Right ventricle myocardium inferior (tissue), 1 donor: ENCODE measurements around the gene ZNF391. TPM values are rescaled to one million over a fixed set of nuclear protein-coding genes. Genes with fewer than 3 reads are reported as not detected.
A peak's percentile ranks its signal among the peaks of the same experiment; 100 is the strongest.
"Not testable (repeated sequence)": the region's sequence is repeated elsewhere in the genome, so short reads cannot be mapped to it uniquely, and the experiment has no call there.

Experiments
- ATAC-seq: fragments of 200-7000 bp; cut with Tn5 transposase; one replicate; pipeline ENCODE4 v1.9.1; 2020; ENCODE audit warnings: mild to moderate bottlenecking, moderate library complexity
- DNase-seq: peaks from one replicate; pipeline ENCODE4 v3.0.0; 2021; ENCODE audit errors: missing footprints
- intact Hi-C: fragments of 100-400 bp; cut with DNase I; formaldehyde crosslinking; loops from one replicate; pipeline ENCODE4 v1.11.0; 2022
- long read RNA-seq: library from polyadenylated mRNA; unstranded; transcript quantifications from one replicate; pipeline ENCODE4 v2.0.0, GENCODE V29; 2021
- total RNA-seq: library from RNA; stranded (reverse); fragmentation: NEBNext Ultra II Directional; extraction: Animal tissue kit (Norgen Biotek cat#: 25700); gene quantifications from one replicate; pipeline ENCODE4 v1.2.1, GENCODE V29; 2021
- donor health status: DM: no; HTN: yes; CAD: no; lungs with severe emphysema.

Gene ZNF391
- 0.89 TPM for total RNA-seq
- long read RNA-seq, full-length matches to known transcripts, result 1 of 1 reads
- long read RNA-seq, partial matches to known transcripts, result 0 of 1 reads
- long read RNA-seq, other reads (novel, unspliced or antisense), result 0 of 1 reads

DNA sequence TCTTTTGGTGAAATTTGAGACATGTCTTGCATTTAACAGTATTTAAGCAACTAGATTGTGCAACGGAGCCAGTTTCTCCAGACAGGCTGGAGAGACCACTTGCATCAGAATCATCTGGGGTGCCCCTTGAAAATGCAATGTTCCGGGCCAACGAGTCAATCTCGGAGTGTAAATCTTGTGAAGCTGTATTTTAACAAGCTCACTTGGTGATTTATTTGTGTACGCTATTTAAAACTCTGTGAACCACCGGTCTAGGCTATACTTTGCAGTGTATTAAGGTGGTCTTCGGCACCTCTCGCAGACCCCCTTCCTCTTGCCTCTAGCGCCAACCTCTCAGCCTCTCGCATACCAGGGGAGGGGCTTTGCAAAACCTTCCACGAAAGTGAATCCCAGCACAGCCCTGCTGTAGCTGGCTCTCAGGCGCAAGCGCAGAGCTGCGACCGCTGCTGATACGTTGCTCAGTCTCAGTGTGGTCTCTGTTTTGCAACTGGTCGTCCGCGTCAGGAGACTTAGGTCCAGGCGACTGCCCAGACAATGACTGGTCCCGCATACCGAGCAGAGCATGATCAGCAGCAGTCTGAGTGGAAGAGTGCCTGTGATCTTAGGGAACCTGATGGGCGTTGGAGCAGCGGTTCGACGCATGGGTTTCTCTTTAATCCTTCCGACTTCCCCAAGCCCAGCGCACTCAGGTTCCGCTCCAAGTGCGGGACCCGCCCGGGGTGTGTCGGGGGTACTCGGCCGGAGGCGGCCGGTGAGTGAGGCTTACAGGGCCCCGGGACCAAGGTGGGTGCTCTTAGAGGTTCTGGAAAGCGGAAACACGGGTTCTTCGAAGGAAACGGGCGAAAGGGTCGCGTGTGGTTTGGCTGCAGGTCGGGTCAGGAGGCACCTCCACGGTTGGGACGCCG is at the start of gene ZNF391:
Gene ZNF391, plus strand, starts transcription at position 467 of the 905 bp plus-strand sequence. CDS start 11,612 bp downstream, outside the sequence.
- peak; percentile 81 for DNase-seq
- intact Hi-C loops, result no loop called here
- ATAC-seq, result peak; percentile 94

DNA sequence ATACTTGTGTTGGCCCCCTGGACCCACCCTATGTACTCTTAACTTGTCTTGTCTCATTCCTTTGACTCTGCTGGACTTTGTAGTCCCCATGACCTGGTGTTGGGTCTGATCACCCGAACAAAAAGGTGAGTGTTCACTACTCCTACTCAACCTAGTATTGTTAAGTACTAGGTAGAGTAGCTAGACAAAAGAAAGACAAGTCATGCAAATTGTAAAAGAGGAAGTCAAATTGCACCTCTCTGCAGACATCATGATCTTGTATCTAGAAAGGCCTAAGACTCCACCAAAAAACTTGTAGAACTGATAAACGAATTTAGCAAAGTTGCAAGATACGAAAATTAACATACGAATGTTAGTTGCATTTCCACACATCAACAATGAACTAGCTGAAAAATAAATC is 35.7 kb upstream of the ZNF391 start:
- no peak for ATAC-seq
- no peak for DNase-seq
- intact Hi-C loops, result no loop called here

DNA sequence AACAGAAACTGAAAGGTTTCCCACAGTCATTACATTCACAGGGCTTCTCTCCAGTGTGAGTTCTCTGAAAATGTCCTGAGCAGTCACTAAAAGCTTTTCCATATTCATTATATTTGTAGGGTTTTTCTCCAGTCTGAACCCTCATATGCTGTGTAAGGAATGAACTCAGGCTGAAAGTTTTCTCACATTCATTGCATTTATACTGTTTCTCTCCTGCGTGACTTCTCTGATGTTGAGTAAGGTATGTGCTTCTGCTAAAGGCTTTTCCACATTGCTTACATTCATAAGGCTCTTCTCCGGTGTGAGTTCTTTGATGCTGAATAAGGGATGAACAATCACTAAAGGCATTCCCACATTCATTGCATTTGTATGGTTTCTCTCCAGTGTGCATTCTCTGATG is 29.8 kb upstream of the ZNF391 start:
- intact Hi-C loops, result no loop called here
- ATAC-seq, result no peak
- DNase-seq, result no peak

DNA sequence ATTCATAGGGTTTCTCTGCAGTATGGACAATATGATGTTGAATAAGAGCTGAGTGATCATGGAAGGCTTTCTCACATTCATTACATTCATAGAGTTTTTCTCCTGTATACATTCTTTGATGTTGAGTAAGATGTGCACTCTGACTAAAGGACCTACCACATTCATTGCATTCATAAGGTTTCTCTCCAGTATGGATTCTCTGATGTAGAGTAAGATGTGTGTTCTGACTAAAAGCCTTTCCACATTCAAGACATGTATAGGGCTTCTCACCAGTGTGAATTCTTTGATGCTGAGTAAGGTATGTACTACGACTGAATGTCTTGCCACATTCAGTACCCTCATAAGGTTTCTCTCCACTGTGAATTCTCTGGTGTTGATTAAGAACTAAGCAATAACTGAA is 29.3 kb upstream of the ZNF391 start:
- intact Hi-C loops, result no loop called here
- no peak for DNase-seq
- no peak for ATAC-seq

DNA sequence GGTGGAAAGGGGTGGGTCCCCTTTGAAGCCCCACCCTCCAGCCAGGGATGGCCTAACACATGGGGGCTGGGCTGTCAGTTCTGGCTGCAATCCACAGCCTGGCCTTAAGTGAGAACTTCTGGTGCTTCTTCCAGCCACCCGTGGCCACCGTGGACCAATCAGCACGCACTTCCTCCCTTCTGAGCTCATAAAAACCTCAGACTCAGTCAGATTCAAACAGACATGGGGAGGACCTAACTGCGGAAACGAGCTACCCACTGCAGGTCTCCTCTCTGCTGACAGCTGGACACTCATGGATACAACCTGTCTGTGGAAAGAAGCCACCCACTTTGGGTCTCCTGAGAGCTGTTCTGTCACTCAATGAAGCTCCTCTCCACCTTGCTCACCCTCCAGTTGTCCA is 20.4 kb upstream of the ZNF391 start:
- ATAC-seq, result no peak
- DNase-seq, result no peak
- intact Hi-C loops, result no loop called here

DNA sequence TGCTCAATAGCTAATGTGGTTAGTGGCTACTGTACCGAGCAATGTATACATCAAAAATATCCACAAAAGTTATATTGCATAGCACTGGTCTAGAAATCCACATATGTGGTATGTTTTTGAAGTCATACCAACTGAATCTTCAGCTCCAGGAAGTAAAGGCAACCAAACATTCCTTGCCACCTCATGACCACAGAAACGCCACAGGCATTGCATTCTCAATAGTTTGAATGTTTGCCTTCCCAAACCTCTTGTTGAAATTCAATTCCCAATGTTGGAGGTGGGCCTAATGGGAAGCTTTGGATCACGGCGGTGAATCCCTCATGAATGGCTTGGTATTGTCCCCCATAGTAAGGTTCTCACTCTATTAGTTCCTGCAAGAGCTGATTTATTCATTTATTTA is 18.2 kb upstream of the ZNF391 start:
- ATAC-seq (no peak), DNase-seq (no peak)
- intact Hi-C loops, result no loop called here

DNA sequence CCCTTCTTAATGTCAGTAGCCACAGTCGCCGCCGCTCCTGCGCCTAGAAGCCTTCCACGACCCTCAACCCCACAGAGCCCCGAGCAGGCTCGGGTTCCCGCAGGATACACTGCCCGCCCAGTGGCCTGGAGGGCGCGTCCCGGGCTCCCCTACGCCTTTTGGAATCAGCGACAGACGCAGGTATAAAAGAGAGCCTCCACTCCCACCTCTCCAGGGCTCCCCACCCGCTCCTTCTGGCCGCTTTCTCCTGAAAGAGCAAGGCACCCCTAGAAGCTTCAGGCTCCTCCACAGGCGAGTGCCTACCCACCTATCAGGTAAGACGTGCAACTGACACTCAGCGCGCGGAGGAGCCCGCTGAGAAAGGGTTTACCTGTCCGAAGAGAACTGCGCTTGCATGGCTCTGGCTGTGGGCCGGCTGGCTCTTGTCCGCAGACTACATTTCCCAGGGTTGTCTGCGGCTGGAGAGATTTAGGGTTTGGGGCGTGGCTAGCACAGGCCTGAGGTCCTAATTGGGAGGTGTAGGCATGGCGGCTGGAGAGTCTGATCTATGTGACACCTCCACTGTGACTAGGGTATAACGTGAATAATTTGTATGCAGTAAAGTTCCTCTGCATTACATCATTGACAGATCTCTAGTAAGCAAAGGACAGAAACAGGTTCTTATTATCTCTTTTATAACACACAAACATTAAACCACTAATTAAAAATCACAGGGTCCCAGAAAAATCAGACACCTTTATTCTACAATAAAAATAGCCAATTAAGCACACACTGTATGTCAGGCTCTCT is 13.5 kb upstream of the ZNF391 start:
- peak; percentile 99 for ATAC-seq
- intact Hi-C loops, result loop anchor here (5.0 kb wide), 1 partner anchor 97 kb away; the partner anchor contains the start of gene ZNF184
- peak; percentile 86 for DNase-seq

DNA sequence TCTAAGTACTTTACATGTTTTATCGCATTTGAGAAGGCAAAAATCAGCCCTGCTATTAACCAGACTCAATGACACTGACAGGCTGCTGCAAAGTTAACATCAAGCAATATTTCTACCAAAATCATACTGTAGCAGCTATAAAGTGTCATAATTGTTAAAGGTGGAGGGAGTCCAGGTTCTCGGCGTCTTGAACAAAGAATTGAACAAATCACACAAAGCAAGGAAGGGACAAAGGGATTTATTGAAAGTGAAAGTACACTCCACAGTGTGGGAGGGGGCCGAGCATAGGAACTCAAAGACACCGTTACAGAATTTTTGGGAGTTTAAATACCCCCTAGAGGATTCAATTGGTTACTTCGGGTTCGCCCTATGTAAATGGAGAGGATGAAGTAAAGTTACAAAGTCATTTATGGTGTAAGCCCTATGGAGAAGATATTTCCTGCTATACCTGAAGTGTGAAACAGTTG is 12.9 kb upstream of the ZNF391 start:
- DNase-seq (no peak), ATAC-seq (no peak)
- intact Hi-C loops, result loop anchor here (5.0 kb wide), 1 partner anchor 97 kb away; the partner anchor contains the start of gene ZNF184

DNA sequence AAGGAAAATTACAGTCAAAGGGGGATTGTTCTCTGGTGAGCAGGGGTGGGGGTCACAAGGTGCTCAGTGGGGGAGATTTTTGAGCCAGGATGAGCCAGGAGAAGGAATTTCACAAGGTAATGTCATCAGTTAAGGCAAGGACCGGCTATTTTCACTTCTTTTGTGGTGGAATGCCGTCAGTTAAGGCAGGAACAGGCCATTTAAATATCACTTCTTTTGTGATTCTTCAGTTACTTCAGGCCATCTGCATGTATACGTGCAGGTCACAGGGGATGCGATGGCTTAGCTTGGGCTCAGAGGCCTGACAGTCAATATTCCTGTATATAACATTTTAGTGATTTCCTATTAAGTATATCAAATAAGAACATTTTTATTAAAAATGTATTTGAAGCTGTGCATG is 10.2 kb upstream of the ZNF391 start:
- DNase-seq, ATAC-seq: not testable (repeated sequence)

DNA sequence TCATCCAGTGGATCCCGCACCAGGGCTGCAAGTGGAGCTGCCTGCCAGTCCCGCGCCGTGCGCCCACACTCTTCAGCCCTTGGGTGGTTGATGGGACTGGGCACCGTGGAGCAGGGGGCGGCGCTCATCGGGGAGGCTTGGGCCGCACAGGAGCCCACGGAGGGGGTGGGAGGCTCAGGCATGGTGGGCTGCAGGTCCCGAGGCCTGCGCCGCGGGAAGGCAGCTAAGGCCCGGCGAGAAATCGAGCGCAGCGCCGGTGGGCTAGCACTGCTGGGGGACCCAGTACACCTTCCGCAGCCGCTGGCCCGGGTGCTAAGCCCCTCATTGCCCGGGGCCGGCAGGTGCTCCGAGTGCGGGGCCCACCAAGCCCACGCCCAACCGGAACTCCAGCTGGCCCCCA is 7.6 kb upstream of the ZNF391 start:
- DNase-seq, intact Hi-C loops, ATAC-seq: not testable (repeated sequence)

More for the DNA sequence above, 10.2 kb upstream of the ZNF391 start:
- intact Hi-C loops, result loop anchor here (5.0 kb wide), 1 partner anchor 94 kb away; the partner anchor contains the start of gene ZNF184

DNA sequence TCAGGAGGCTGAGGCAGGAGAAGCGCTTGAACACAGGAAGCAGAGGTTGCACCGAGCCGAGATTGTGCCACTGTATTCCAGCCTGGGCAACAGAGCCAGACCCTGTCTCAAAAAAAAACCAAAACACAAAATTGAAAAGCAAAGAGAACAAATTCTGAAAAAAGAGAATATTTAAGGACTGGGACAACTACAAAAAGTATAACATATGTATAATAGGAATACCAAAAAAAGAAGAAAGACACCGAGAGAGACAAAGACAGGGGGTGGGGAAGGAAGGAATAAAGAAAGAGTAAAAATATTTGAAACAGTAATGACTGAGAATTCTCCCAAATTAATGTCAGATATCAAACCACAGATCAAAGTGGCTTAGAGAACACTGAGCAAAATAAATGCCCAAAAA is 5.5 kb upstream of the ZNF391 start:
- no peak for DNase-seq
- intact Hi-C loops, result no loop called here
- ATAC-seq, result no peak

DNA sequence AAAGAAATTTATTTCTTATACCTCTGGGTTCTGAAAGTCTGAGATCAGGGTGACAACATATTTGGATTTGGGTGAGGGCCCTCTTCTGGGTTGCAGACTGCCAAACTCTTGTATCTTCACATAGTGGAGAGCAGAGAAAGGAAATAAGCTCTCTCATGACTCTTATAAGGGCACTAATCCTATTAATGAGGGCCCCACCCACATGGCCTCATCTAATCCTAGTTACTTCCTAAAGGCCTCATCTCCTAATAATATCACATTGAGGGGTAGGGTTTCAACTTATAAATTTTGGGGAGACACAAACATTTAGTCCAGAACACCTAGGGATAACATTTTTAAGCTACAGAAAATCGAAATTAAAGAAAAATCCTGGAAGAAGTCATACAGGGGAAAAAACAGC is 5.1 kb upstream of the ZNF391 start:
- ATAC-seq (no peak), DNase-seq (no peak)
- intact Hi-C loops, result no loop called here

DNA sequence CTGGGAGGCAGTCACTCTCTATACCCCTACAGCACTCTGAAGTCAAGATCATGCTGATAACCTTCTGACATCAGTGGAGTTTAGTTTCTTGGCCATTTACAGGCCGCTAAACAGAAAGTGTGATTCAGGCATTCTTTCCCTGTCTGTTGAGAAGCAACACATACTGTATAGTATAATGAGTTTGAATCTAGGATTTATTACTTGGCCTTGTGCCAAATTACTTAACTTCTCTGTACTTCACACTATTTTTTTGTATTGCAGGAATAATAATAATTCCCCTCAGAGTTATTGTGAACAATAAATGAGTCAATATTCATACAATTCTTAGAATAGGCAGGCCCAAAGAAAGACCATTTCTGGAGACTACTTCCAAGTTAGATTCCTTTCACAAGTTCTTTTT is 4.1 kb downstream of the ZNF391 start:
- DNase-seq (no peak), ATAC-seq (no peak)
- intact Hi-C loops, result no loop called here

DNA sequence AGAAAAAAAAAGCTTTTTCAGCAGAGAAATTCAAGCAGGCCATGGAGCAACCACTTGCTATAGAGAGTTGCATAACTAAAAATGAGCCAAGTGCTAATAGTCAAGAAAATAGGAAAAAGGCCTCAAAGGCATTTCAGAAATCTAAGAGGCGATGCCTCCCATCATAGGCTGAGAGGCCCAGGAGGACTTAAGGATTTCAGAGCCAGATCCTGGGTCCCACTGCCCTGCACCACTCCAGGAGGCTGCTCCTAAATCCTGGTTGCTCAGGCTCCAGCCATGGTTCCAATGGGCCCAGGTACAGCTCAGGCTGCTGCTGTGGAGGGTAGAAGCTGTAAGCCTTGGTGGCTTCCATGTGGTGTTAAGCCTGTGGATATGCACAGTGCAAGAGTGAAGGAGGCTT is 5.5 kb downstream of the ZNF391 start:
- intact Hi-C loops, result no loop called here
- DNase-seq (no peak), ATAC-seq (no peak)

DNA sequence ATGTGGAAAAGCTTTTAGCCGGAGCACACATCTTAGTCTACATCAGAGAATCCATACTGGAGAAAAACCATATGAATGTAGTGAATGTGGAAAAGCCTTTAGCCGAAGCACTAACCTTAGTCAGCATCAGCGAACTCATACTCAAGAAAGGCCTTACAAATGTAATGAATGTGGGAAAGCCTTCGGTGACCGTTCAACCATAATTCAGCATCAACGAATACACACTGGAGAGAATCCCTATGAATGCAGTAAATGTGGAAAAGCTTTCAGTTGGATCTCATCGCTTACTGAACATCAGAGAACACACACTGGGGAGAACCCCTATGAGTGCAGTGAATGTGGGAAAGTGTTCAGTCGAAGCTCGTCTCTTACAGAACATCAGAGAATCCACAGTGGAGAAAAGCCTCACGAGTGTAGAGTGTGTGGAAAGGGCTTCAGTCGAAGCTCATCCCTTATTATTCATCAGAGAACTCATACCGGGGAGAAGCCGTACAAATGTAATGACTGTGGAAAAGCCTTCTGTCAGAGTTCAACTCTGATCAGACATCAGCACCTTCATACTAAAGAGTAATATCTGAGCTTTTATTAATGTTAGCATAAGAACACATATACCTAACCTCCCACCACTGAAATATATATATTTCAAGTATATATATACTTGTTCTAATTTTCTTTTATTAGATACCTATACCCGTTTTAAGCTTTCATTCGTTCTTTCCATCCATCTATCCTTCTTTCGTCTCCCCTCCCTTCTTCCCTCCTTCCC is 12.5 kb downstream of the ZNF391 start:
- ATAC-seq (no peak), DNase-seq (no peak)
- intact Hi-C loops, result no loop called here

DNA sequence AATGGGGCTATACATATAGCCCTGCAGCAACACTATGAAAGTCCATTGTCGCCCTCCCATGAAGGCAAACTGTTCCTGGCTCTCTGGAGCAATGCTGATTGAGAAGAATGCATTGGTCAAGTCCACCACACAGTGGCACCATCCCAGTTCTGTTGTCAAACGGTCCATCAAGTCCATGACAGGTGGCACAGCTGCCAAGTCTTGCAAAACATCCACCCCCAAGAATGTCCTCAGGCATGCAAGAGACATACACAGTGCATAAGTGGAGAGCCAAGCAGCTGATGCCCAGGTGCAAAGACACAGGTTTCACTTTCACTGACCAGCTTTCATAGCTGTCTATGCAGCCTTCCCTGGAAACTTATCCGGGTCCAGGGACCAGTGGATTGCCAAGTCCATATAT is 17.5 kb downstream of the ZNF391 start:
- DNase-seq (no peak), ATAC-seq (no peak)
- intact Hi-C loops, result no loop called here

DNA sequence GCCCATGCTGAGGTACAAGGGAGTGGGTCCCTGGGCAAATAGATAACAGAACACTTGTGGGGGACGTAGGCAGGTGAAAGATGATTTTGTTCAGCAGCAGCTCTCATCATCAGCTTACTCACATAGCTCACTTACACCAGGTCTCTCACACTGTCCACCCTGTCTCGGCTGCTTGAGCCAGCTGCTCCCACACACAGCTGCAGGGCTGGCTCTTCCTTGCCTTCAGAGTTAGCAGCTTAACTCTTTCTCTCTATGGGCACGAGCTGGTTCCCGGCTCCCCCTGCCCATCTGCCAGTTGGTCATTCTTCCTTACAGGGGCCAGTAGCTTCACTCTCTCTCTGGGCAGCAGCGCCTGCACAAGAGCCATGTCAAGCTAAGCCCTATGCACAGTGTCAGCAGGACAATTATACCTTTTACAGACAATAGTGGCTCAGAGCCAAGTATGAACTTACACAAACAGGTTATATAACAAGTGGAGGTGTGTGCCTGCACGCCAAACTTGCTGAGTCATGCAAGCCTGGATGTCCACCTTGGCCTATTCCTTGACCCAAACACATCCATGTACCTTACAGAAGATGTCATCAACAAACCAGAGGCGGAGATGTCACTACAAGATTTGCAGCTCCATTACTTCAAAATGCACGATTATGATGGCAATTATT is 18.7 kb downstream of the ZNF391 start:
- intact Hi-C loops, result no loop called here
- DNase-seq, result no peak
- ATAC-seq, result no peak

DNA sequence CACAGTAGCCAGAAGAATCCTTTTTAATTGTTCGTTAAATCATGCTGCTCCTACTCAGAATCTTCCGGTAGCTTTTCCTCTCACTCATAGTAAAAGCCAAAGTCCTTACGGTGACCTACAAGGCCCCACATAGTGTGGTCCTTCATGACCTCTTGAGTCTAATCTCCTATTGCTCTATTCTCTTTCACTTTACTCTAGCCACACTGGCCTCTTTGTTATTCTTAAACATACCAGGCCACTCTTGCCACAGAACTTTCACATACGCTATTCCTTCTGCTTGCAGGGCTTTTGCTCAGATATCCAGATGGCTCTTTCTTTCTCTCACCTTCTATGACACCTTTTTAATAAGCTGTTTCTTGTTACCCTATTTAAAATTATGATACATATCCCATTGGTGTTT is 25.7 kb downstream of the ZNF391 start:
- ATAC-seq, result no peak
- intact Hi-C loops, result no loop called here
- DNase-seq, result no peak
